HCT116 (cell line): ENCODE data around the gene TUBA4A. TPM values are rescaled to one million over a fixed set of nuclear protein-coding genes. Genes with fewer than 3 reads are reported as not detected.
A peak's percentile ranks its signal among the peaks of the same experiment; 100 is the strongest.

Experiments
- ATAC-seq: fragments of 200-7000 bp; cut with Tn5 transposase; 2 replicates; pipeline ENCODE4 v1.9.1; 2020; ENCODE audit warnings: mild to moderate bottlenecking, moderate library complexity
- BruUV-seq: library from RNA; stranded (reverse); fragments of 400-500 nt; replicated peaks from 2 replicates; lab custom pipeline; 2021; lab: Mats Ljungman, UMichigan
- CTCF ChIA-PET: fragments of 300-600 bp; sonication (Branson Sonifier 250); formaldehyde crosslinking; loops from one replicate; lab custom pipeline; 2021; ENCODE audit warnings: antibody characterized with exemption; lab: Charles Lee
- POLR2A ChIA-PET: fragments of 300-600, 350-600 bp; sonication (Branson Sonifier 250); formaldehyde crosslinking; loops from one replicate; lab custom pipeline; 2021; ENCODE audit warnings: antibody characterized with exemption; lab: Charles Lee
- RAD21 ChIA-PET, 2 experiments: fragments of 300-600 bp; sonication (Branson Sonifier 250); formaldehyde crosslinking; loops; one replicate each; lab custom pipeline; 2023; ENCODE audit warnings: low total read pairs in 2 of 2; ENCODE audit not compliant: uncharacterized antibody in 2 of 2, unreplicated experiment in 2 of 2, low non-redundant PET in 1 of 2; lab: Charles Lee
- DNase-seq: peaks from one replicate; pipeline ENCODE4 v3.0.0-alpha.2; 2010; ENCODE audit warnings: low read depth, low spot score
- H2AFZ ChIP-seq: fragments of 200-600 bp; shearing (Covaris generic), sonication (generic); 2 replicates; pipeline ENCODE4 v1.6.1; 2017; ENCODE audit warnings: low read depth, mixed run types, mixed read lengths, antibody characterized with exemption, low read length; ENCODE audit not compliant: poor library complexity, severe bottlenecking
- H3K27ac ChIP-seq: 2 replicates; pipeline ENCODE4 v1.5.1; 2012; ENCODE audit warnings: low read depth, low read length
- H3K27me3 ChIP-seq: fragments of 200-600 bp; sonication (generic); 2 replicates; pipeline ENCODE4 v1.6.1; 2016; ENCODE audit warnings: mixed run types, low read length, mixed read lengths; ENCODE audit not compliant: insufficient read depth
- H3K36me3 ChIP-seq, 2 experiments: fragments of 200-500 bp in 1 of 2; fragments of 200-600 bp in 1 of 2; sonication (Bioruptor generic) in 1 of 2; sonication (generic) in 1 of 2; 2 replicates each; pipeline versions ENCODE4 v1.5.1 to v1.6.1; 2014 to 2016; ENCODE audit warnings: low read length in 2 of 2, inconsistent platforms in 1 of 2, mixed read lengths in 1 of 2, mixed run types in 1 of 2; ENCODE audit not compliant: insufficient read depth in 2 of 2, control insufficient read depth in 1 of 2
- H3K4me1 ChIP-seq, 2 experiments: fragments of 200-600 bp in 1 of 2; sonication (generic) in 1 of 2; 2 replicates each; pipeline versions ENCODE4 v1.5.1 to v1.6.1; 2012 to 2017; ENCODE audit warnings: low read length in 2 of 2, inconsistent platforms in 1 of 2, mild to moderate bottlenecking in 1 of 2, mixed read lengths in 1 of 2, mixed run types in 1 of 2, moderate library complexity in 1 of 2; ENCODE audit not compliant: insufficient read depth in 2 of 2, control insufficient read depth in 1 of 2
- H3K4me2 ChIP-seq: fragments of 200-600 bp; sonication (generic); 2 replicates; pipeline ENCODE4 v1.6.1; 2017; ENCODE audit warnings: mixed run types, low read length, mixed read lengths
- H3K4me3 ChIP-seq, 2 experiments: fragments of 200-600 bp in 1 of 2; sonication (generic) in 1 of 2; replicated peaks in 1 of 2; 2 replicates each; pipeline ENCODE4 v1.5.1; 2011 to 2016; ENCODE audit warnings: low read length in 2 of 2, control low read depth in 1 of 2, low read depth in 1 of 2, mild to moderate bottlenecking in 1 of 2, mixed read lengths in 1 of 2, mixed run types in 1 of 2
- H3K79me2 ChIP-seq: fragments of 200-600 bp; sonication (generic); 2 replicates; pipeline ENCODE4 v1.6.1; 2017; ENCODE audit warnings: mild to moderate bottlenecking, mixed run types, low read length, moderate library complexity, mixed read lengths; ENCODE audit not compliant: insufficient read depth
- H3K9ac ChIP-seq: fragments of 200-600 bp; sonication (generic); 2 replicates; pipeline ENCODE4 v1.6.1; 2016; ENCODE audit warnings: low read length, mixed read lengths
- H3K9me2 ChIP-seq: fragments of 200-600 bp; sonication (generic), shearing (Covaris generic); 2 replicates; pipeline ENCODE4 v1.6.1; 2017; ENCODE audit warnings: mixed run types, mild to moderate bottlenecking, moderate library complexity; ENCODE audit not compliant: insufficient read depth
- H3K9me3 ChIP-seq, 2 experiments: fragments of 200-500 bp in 1 of 2; fragments of 200-600 bp in 1 of 2; sonication (Bioruptor generic) in 1 of 2; sonication (generic) in 1 of 2; 2 replicates each; pipeline ENCODE4 v1.6.1; 2014 to 2017; ENCODE audit warnings: low read length in 2 of 2, mixed read lengths in 2 of 2, inconsistent platforms in 1 of 2, low read depth in 1 of 2, mild to moderate bottlenecking in 1 of 2, mixed run types in 1 of 2, moderate library complexity in 1 of 2; ENCODE audit not compliant: control insufficient read depth in 1 of 2, insufficient read depth in 1 of 2
- H4K20me1 ChIP-seq: fragments of 200-600 bp; sonication (generic), shearing (Covaris generic); 2 replicates; pipeline ENCODE4 v1.6.1; 2017; ENCODE audit warnings: mixed run types, mild to moderate bottlenecking, moderate library complexity; ENCODE audit not compliant: insufficient read depth
- CBX3 ChIP-seq: IDR thresholded peaks from 2 replicates; pipeline ENCODE4 v1.6.1; 2012; ENCODE audit warnings: low read depth
- CEBPB ChIP-seq: IDR thresholded peaks from 2 replicates; pipeline ENCODE4 v1.6.1; 2012; ENCODE audit warnings: low read depth
- FOSL1 ChIP-seq: IDR thresholded peaks from 2 replicates; pipeline ENCODE4 v1.6.1; 2012; ENCODE audit warnings: low read depth
- JUND ChIP-seq: IDR thresholded peaks from 2 replicates; pipeline ENCODE4 v1.6.1; 2012
- POLR2A ChIP-seq: IDR thresholded peaks from 2 replicates; pipeline ENCODE4 v1.7.0; 2011; ENCODE audit warnings: borderline replicate concordance; ENCODE audit not compliant: insufficient read depth, insufficient read length; ENCODE audit errors: extremely low read depth
- TCF7L2 ChIP-seq: IDR thresholded peaks from 2 replicates; pipeline ENCODE4 v1.7.0; 2011; ENCODE audit warnings: borderline replicate concordance, inconsistent platforms; ENCODE audit not compliant: insufficient read depth, insufficient read length; ENCODE audit errors: extremely low read depth
- intact Hi-C: fragments of 100-400 bp; cut with micrococcal nuclease; formaldehyde crosslinking; loops from 2 replicates; pipeline ENCODE4 v1.10.0; 2022
- total RNA-seq: library from RNA; stranded (reverse); gene quantifications from one replicate; pipeline ENCODE4 v1.2.1, GENCODE V29; 2021; ENCODE audit not compliant: unreplicated experiment
- TF ChIP-seq, protein P1 (sequence below): IDR thresholded peaks from 2 replicates; pipeline ENCODE4 v1.6.1; 2012; ENCODE audit warnings: low read depth
- TF ChIP-seq, protein P2 (sequence below): IDR thresholded peaks from 2 replicates; pipeline ENCODE4 v1.6.1; 2011; ENCODE audit warnings: mild to moderate bottlenecking, low read length, moderate library complexity; ENCODE audit not compliant: insufficient replicate concordance; ENCODE audit errors: extremely low read depth
- TF ChIP-seq, protein P3 (sequence below), 3 experiments: fragments of 200-600 bp in 1 of 3; sonication (generic) in 1 of 3; IDR thresholded peaks in 2 of 3; conservative IDR thresholded peaks in 1 of 3; 2 replicates each; pipeline ENCODE4 v1.5.1; 2012 to 2017; ENCODE audit warnings: low read depth in 2 of 3, low read length in 2 of 3, antibody characterized with exemption in 1 of 3, borderline replicate concordance in 1 of 3, control low read depth in 1 of 3, mild to moderate bottlenecking in 1 of 3, mixed read lengths in 1 of 3, mixed run types in 1 of 3, moderate library complexity in 1 of 3; ENCODE audit not compliant: insufficient read depth in 1 of 3

The TUBA4A gene
- total RNA-seq, 1 experiment from 2014 or later = 32.7 TPM

DNA sequence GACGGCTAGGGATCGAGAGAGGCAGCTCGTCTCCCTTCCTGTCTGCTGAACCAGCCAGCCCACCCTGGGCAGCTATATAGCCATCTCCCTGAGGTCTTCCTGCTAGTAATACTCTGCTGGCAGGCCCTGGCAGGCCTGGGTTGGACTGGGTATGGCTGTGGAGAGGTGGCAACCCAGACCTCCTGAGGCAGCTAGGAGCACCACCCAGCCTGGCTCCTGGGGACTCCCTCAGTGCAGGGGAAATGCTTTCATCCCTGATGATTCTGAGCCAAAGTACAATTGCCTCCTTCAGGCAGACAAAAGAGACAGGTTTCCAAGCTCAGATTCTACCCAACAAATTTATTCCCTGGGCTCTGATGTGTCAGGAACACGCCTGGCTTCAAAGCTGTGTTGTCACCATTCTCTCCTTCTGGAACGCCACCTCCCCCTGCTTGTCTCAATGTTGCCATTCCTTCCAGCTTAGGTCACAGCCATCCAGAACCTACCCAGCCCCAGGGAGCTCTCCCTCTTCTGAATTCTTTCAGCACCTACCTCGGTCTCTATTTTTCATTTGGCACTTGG, 20.7 kb upstream of the TUBA4A start:
- RAD21 ChIA-PET = interaction anchor here in 1 of 2 experiments (0.9 to 1.1 kb wide), 2 partner anchors 22 to 25 kb away, joined by 3 to 5 read pairs; partner anchors contain the start of gene TUBA4B
- peak; percentile 67 for TF ChIP-seq TCF7L2
- TF ChIP-seq CBX3 = no peak
- intact Hi-C loops = loop anchor here (1.0 kb wide), 2 partner anchors 45 to 55 kb away; partner anchors contain the start of genes ANKZF1 and ATG9A
- Histone ChIP-seq H3K36me3 (no peaks in the 10 kb centered on the region), H3K4me2 (peak overlapping the region; percentile 92), H3K9ac (peak overlapping the region; percentile 60), H3K4me3 (peak overlapping the region; percentile 3 to 50), H3K27ac (peak overlapping the region; percentile 76), H3K4me1 (peaks cover 42 to 59% of the 10 kb centered on the region in 2 experiments), H3K27me3 (peaks cover 6% of the 10 kb centered on the region; the same call in 1 of the 2 replicates), H3K79me2 (no peaks in the 10 kb centered on the region), H2AFZ (peak overlapping the region; percentile 66), H3K9me3 (no peaks in the 10 kb centered on the region), H4K20me1 (no peaks in the 10 kb centered on the region), H3K9me2 (no peaks in the 10 kb centered on the region)
- CTCF ChIA-PET = interaction anchor here (1.0 to 1.6 kb wide), 4 partner anchors 20 to 245 kb away, joined by 3 to 22 read pairs (median 5); partner anchors contain the start of genes ANKZF1 and ATG9A
- POLR2A ChIA-PET = interaction anchor here (1.1 to 1.6 kb wide), 8 partner anchors 8 to 45 kb away, joined by 3 to 8 read pairs (median 4); partner anchors contain the start of genes ANKZF1, ATG9A, GLB1L and STK16
- no TSS peak for BruUV-seq
- DNase-seq = peak; percentile 64
- ATAC-seq = peak; percentile 47

DNA sequence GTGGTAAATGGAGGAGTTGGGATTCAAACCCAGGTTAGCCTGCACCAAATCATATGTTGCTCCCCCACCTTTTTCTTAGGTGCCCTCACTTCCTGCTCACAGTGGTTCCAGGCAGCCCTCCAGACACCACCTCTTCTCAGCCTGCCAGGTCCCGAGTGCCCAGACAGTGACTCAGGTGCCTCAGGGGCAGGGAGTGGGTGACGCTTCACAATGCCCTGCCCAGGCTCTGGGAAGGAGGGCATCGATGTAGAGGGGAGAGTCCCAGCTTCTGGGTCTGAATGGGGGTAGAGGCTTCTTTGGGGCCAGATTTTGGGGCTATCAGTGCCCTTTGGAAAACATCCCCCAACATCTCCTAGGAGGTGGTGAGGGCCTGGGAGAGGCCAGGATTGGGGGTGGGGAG, 20.2 kb upstream of the TUBA4A start:
- H3K9me2 ChIP-seq = no peaks in the 10 kb centered on the region
- H3K4me2 ChIP-seq = peak overlapping the region; percentile 92
- peak overlapping the region; percentile 60 for H3K9ac ChIP-seq
- peak; percentile 77 for ATAC-seq
- H3K4me1 ChIP-seq = peaks cover 42 to 55% of the 10 kb centered on the region in 2 experiments
- H3K9me3 ChIP-seq = no peaks in the 10 kb centered on the region
- H3K27me3 ChIP-seq = peaks cover 6% of the 10 kb centered on the region; the same call in 1 of the 2 replicates
- no TSS peak for BruUV-seq
- peak overlapping the region; percentile 66 for H2AFZ ChIP-seq
- H3K4me3 ChIP-seq = peak overlapping the region; percentile 3 to 50
- intact Hi-C loops = loop anchor here (1.0 kb wide), 2 partner anchors 45 to 55 kb away; partner anchors contain the start of genes ANKZF1 and ATG9A
- H3K36me3 ChIP-seq = no peaks in the 10 kb centered on the region
- RAD21 ChIA-PET = interaction anchor here in 1 of 2 experiments (1.1 kb wide), 1 partner anchor 25 kb away, joined by 3 read pairs; no protein-coding TSS in a partner anchor
- POLR2A ChIA-PET = interaction anchor here (0.6 to 1.6 kb wide), 9 partner anchors 9 to 68 kb away, joined by 3 to 8 read pairs (median 4); partner anchors contain the start of genes ANKZF1, ATG9A, GLB1L and STK16
- CTCF ChIA-PET = interaction anchor here (1.4 to 1.6 kb wide), 3 partner anchors 21 to 244 kb away, joined by 4 to 22 read pairs (median 6); no protein-coding TSS in a partner anchor
- H3K27ac ChIP-seq = peak overlapping the region; percentile 76
- no peaks in the 10 kb centered on the region for H3K79me2 ChIP-seq
- H4K20me1 ChIP-seq = no peaks in the 10 kb centered on the region
- DNase-seq = peak; percentile 72
- no peak for TF ChIP-seq CEBPB
- TF ChIP-seq, protein P1, sequence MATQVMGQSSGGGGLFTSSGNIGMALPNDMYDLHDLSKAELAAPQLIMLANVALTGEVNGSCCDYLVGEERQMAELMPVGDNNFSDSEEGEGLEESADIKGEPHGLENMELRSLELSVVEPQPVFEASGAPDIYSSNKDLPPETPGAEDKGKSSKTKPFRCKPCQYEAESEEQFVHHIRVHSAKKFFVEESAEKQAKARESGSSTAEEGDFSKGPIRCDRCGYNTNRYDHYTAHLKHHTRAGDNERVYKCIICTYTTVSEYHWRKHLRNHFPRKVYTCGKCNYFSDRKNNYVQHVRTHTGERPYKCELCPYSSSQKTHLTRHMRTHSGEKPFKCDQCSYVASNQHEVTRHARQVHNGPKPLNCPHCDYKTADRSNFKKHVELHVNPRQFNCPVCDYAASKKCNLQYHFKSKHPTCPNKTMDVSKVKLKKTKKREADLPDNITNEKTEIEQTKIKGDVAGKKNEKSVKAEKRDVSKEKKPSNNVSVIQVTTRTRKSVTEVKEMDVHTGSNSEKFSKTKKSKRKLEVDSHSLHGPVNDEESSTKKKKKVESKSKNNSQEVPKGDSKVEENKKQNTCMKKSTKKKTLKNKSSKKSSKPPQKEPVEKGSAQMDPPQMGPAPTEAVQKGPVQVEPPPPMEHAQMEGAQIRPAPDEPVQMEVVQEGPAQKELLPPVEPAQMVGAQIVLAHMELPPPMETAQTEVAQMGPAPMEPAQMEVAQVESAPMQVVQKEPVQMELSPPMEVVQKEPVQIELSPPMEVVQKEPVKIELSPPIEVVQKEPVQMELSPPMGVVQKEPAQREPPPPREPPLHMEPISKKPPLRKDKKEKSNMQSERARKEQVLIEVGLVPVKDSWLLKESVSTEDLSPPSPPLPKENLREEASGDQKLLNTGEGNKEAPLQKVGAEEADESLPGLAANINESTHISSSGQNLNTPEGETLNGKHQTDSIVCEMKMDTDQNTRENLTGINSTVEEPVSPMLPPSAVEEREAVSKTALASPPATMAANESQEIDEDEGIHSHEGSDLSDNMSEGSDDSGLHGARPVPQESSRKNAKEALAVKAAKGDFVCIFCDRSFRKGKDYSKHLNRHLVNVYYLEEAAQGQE = no peak
- TF ChIP-seq JUND = no peak
- TF ChIP-seq FOSL1 = no peak
- no peak for TF ChIP-seq POLR2A
- TF ChIP-seq, protein P2, sequence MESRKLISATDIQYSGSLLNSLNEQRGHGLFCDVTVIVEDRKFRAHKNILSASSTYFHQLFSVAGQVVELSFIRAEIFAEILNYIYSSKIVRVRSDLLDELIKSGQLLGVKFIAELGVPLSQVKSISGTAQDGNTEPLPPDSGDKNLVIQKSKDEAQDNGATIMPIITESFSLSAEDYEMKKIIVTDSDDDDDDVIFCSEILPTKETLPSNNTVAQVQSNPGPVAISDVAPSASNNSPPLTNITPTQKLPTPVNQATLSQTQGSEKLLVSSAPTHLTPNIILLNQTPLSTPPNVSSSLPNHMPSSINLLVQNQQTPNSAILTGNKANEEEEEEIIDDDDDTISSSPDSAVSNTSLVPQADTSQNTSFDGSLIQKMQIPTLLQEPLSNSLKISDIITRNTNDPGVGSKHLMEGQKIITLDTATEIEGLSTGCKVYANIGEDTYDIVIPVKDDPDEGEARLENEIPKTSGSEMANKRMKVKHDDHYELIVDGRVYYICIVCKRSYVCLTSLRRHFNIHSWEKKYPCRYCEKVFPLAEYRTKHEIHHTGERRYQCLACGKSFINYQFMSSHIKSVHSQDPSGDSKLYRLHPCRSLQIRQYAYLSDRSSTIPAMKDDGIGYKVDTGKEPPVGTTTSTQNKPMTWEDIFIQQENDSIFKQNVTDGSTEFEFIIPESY = no peak
- TF ChIP-seq, protein P3, sequence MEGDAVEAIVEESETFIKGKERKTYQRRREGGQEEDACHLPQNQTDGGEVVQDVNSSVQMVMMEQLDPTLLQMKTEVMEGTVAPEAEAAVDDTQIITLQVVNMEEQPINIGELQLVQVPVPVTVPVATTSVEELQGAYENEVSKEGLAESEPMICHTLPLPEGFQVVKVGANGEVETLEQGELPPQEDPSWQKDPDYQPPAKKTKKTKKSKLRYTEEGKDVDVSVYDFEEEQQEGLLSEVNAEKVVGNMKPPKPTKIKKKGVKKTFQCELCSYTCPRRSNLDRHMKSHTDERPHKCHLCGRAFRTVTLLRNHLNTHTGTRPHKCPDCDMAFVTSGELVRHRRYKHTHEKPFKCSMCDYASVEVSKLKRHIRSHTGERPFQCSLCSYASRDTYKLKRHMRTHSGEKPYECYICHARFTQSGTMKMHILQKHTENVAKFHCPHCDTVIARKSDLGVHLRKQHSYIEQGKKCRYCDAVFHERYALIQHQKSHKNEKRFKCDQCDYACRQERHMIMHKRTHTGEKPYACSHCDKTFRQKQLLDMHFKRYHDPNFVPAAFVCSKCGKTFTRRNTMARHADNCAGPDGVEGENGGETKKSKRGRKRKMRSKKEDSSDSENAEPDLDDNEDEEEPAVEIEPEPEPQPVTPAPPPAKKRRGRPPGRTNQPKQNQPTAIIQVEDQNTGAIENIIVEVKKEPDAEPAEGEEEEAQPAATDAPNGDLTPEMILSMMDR (IDR thresholded peaks at IDR 0.05 in 2 of 3, conservative IDR thresholded peaks at IDR 0.05 in 1 of 3; ENCODE audit: borderline replicate concordance in 1 of 3, insufficient read depth in 1 of 3, low read depth in 2 of 3, low read length in 2 of 3) = no peak
